Prostate gland (tissue), 2 donors: Measurements from ENCODE around the gene GALNT15.

ENCODE experiments used
- CTCF ChIP-seq, 4 experiments: fragments of 200-600 bp in 2 of 4; fragments of 450-650 bp in 2 of 4; sonication (generic) in 2 of 4; IDR thresholded peaks; 1 replicate in 3 of 4; 2 replicates in 1 of 4; pipeline ENCODE4 v1.5.1; 2016 to 2019; ENCODE audit warnings: antibody characterized with exemption in 4 of 4, mild to moderate bottlenecking in 2 of 4, moderate library complexity in 2 of 4
- POLR2A ChIP-seq: fragments of 450-650 bp; IDR thresholded peaks from one replicate; pipeline ENCODE4 v1.6.1; 2016; ENCODE audit warnings: antibody characterized with exemption, mild to moderate bottlenecking

GRCh38 chr3:16132190-16132589 is 42.3 kb upstream of the GALNT15 start:
- TF ChIP-seq POLR2A (no peak), CTCF (IDR thresholded peaks at IDR 0.05) (no peak)
